ENCODE measurements around the gene GLCE.
A peak's percentile ranks its signal among the peaks of the same experiment; 100 is the strongest.
"Not testable (repeated sequence)": the region's sequence is repeated elsewhere in the genome, so short reads cannot be mapped to it uniquely, and the experiment has no call there.

Gene GLCE

DNA sequence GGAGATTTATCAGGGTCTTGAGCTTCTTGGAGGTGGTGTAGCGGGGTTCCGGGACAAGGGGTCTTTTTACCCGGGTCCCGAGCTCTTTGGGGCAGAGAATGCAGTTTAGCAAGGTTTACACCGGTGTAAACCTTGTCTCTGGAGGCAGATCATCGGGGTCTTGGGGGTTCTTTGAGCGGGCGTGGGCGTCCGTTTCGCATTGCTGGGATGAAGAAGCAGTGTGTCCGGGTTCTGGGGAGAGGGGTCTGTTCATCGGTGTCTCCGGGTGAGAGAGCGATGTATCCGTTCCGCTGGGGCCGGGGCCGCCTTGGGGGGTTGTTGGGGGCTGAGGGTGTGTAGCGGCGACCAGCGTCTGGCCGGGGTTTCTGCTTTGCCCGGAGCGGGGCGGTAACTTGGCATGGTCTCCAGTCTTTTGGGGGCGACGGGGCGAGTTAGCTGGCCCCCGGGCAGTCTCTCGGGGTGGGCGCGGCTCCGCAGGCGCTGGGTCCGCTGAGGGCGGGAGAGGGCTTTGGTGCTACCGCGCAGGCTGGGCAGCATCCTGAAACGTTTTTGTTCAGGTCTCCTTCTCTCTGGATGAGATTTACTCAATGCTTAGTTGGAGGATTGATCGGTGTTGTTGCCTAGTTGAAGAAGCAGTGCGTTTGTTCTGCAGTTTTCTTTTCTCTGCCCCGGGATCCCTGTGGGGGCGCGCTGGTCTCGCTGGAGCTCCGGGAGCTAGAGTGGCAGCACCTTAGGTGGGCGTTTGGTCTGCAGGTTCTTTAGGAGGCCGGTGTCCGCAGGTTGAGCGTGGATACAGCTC lies 843 bp downstream of the GLCE start:
- DNase-seq, result peak; percentile 62

DNA sequence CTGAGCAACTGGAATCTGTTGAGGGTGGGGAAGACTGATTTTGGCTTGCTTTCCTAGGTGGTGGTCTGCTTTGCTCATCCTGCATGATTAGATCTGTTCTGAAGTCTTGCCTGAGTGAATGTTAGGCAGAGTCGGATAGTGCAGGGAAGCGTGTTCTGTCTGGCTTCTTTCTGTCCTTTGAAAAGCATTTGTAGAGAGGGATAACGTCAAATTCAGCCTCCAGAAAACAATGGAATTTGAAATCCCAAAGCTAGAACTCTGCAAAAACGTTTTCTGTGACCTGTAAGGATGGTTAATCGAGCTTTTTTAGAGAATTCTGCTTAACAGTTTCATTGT lies 1.4 kb downstream of the GLCE start:
- no peak for DNase-seq

DNA sequence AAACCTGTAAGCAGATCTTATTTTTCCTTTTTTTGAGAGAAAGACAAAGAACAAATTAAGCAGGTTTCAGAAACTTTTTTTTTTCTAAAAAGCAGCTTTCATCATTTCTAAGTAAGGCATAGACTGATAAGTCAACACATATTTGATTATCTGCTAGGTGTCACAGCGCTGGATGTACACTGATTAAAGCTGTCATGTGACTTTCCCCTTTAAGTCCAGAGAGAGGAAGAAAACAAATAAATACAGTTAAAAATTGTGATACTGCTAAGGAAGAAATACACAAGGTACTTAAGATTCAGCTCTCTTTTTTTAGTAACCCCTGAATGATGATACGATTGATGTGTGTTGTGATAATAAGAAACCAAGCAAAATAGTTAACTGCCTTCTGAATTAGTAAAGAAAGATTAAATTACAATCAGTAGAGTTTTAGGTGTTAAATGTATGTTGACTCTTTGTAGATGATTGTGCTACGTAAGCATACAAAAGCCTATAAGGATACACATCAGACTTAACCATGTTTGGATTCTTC lies 2.8 kb downstream of the GLCE start:
- DNase-seq, result peak; percentile 29

DNA sequence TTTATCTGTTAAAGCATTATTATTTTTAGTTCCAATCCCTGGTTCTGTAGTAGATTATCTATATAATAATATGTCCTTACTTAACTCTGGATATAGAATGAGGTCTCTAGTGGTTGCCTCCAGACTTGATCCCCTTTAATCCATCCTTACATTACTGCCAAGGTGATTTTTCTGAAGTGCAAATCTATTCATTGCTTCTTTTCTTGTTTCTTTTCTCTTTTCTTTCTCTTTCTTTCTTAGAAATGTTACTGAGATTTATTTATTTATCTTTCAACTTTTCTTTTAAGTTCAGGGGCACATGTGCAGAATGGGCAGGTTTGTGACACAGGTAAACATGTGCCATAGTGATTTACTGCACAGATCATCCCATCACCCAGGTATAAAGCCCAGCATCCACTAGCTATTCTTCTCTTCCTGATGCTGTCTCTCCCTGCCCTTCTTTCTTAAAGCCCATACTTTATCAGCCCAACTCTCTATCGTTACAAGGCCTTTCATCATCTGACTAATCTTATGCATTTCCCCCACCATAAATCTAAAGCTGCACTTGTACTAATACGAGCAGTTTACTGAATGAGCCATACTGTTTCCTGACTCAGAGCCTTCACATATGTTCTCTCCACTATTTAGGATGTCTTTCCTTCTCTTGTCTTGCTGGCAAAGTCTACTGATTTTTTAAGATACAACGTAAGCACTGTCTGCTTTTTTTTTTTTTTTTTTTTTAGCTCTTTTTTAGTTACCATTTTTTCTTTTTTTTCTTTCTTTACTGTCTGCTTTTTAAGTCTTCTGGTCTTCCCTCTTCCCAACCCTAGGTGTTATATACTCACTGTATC lies 4.6 kb downstream of the GLCE start:
- DNase-seq, result peak; percentile 80

DNA sequence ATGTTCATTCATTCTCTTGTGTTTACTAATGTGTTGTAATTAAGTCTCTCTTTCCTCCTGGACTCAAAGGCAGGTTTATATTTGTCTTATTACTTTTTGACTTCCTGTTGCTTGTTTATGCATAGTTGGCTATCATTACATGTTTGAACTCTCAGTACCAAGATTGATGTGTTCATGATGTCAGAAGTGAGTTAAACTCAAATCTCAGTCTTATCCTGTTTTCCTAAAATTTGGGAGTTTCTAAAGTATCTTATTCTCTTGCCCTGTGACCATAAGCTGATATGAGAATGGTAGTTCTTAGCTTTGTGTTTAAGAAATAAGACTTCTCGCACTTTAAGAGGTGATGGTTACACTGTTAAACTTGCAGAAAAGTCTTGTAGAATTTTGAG lies 5.2 kb downstream of the GLCE start:
- no peak for DNase-seq

DNA sequence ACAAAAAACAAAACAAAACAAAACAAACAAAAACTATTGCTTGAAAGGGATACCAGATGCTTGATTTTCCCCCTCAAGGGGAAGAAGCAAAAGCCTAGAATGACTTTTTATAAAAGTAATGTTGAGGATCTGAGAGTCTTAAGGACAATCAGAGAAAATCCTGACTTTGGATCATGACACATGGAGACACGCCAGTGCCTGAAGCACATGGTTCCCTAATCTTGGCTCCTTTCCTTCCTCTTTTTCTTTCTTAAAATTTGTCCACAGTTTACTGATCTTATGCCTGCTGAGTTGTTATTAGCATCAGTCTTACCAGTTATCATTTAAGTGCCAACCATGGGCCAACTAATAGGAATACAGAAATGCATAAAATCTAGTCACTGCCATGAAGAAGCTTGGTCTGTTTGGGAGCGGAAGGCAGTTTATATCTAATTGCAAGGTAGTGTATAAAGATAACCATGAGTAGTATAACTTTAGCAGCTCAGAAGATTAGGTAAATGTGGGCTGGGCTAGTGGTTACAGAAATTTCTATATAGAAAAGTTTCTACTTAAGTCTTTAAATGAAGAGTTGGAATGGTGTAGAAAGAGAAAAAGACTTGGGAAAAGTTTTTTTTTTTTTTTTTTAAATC lies 6.9 kb downstream of the GLCE start:
- no peak for DNase-seq

DNA sequence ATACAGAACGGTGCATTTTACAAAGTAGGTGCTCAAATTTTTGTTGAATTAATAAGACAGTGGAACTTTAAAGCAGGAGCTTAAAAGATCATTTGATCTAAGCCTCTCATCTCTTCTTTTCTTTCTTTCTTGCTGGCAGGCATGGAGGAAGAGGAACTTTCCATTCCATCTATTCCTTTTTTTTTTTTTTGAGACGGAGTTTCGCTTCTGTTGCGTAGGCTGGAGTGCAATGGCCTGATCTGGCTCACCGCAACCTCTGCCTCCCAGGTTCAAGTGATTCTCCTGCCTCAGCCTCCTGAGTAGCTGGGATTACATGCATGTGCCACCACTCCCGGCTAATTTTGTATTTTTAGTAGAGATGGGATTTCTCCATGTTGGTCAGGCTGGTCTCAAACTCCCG lies 7.9 kb downstream of the GLCE start:
- DNase-seq, result not testable (repeated sequence)

DNA sequence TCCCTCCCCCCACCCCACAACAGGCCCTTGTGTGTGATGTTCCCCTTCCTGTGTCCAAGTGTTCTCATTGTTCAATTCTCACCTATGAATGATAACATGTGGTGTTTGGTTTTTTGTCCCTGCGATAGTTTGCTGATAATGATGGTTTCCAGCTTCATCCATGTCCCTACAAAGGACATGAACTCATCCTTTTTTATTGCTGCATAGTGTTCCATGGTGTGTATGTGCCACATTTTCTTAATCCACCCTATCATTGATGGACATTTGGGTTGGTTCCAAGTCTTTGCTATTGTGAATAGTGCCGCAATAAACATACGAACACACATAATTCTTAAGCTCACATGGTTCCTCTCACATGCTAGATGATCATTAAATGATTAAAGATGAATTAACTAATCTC lies 9.1 kb downstream of the GLCE start:
- DNase-seq, result not testable (repeated sequence)

DNA sequence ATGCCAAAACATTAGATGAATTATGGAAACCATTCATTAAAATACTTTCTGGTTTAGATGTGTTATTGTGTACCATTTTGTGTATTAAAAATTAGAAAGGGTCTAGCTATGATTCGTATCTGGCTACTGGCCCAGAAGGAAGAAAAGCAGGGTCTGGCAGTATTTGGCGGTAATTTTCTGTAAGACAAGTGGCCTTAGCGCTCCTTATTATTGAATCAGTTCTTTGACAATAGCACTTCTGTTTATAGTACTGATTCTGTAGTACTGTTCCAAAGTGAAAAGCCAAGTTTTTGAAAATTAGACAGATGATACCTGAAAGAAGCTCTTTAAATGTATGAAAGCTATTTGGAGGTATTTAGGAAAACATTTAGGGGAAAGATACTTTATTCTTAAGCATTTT lies 10.2 kb downstream of the GLCE start:
- DNase-seq, result peak; percentile 28

DNA sequence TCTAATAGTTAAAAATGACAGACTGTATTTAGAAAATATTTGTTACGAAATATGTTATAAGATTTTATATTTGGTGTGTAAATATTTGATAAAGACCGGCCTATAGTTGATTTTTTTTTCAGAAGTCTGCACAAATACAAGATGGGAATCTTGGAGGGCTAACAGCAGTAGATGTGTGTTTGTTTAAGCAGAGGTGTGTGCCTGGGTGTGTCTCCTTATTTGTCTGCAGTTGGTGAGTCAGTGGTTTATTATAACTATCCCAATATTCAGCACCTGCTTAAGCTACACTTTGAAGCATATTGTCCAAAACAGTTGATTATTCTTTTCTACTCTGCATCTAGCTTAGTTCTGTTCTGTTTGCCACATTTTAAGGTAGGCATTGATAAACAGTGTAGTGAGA lies 12.4 kb downstream of the GLCE start:
- DNase-seq, result peak; percentile 22

DNA sequence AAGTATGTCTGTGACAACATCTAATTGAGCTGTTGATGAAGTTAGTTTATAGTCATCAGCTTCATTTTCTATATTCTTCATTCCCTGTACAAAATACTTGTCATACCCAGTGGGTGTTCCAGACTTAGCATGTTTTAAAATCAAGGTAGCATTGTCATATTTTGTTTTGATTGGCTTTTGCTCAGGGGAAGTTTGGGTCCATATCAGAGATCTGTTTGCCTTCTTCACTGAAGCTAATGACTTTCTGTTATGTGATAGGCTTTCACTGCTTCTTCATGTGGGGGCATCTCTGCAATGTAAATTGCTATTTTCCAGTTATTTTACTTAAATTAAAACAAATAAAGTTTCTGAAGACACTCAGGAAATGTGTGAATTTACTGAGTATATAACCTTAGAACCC lies 15.1 kb downstream of the GLCE start:
- DNase-seq, result no peak

DNA sequence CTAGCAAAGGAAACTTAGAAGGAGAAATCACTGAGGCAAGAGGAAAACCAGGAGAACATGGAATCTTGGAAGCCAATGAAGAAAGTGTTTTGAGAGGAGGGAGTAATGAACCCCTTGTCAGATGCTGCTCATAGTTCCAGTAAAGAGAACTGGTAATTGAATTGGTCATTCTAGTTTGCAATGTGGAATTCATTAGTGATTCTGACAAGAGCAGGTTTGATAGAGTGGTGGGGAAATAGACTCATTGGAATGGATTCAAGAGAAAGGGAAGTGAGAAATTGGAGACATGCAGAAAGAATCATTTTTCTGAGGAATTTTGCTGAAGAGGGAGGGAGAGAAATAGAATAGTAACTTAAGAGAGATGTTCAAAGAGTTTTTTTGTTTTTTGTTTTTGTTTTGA lies 21.0 kb downstream of the GLCE start:
- no peak for DNase-seq

DNA sequence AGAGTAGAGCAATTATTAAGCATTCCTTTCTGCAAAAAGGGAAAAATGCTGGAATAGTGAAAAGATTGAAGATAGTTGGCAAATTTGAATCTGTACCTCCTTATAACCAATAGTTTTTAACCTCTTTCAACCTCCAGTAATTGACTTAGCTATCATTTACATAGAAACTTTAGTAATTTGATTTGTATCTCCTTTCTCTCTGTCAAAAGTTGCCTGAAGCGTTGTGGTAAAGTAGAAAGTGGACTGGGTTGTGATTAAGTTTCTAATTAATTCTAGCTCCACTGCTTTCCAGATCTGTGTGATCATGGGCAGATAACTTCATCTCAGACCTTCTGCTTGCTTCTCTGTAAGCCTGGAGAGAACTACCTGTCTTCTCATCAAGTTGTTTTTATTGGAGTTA lies 24.8 kb downstream of the GLCE start:
- no peak for DNase-seq

DNA sequence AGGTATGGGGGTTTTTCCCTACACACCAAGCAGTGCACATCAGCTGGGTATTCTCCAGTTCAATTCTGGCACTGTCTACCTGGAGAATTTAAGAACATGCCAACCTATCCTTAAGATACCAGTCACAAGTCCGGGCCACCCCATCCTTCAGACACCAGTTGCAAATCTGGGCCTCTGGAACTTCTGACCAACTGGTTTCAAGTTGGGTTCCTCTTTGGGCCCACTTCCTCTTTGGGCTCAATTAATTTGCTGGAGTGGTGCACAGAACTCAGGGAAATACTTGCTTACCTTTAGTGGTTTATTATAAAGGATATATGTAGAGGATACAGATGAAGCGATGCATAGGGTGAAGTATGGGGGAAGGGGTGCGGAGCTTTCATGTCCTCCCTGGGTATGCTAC lies 25.3 kb downstream of the GLCE start:
- DNase-seq, result no peak

DNA sequence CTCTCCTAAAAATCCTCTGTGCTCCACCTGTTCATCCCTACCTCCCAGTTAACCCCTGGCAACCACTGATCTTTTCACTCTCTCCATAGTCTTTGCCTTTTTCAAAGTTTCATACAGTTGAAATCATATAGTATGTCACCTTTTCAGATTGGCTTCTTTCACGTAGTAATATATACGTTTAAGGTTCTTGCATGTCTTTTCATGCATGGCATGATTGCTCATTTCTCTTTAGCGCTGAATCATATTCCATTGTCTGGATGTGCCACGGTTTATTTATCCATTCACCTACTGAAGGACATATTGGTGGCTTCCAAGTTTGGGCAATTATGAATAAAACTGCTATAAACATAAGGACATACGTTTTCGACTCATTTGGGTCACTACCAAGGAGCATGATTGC lies 28.7 kb downstream of the GLCE start:
- no peak for DNase-seq

DNA sequence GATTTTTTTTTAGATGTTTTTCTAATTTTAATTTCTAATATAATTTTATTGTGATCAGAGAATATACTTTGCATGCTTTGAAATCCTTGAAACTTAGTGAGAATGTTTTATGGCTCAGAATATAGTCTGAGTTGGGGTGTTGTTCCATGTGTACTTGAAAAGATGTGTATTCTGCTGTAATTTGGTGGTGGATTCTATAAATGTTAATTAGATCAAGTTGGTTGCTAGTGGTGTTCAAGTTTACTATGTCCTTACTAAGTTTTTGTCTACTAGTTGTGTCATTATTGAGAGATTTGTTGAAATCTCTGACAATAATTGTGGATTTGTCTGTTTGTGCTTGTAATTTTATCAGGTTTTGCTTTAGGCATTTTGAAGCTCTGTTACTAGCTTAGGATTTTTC lies 29.7 kb downstream of the GLCE start:
- DNase-seq, result no peak

DNA sequence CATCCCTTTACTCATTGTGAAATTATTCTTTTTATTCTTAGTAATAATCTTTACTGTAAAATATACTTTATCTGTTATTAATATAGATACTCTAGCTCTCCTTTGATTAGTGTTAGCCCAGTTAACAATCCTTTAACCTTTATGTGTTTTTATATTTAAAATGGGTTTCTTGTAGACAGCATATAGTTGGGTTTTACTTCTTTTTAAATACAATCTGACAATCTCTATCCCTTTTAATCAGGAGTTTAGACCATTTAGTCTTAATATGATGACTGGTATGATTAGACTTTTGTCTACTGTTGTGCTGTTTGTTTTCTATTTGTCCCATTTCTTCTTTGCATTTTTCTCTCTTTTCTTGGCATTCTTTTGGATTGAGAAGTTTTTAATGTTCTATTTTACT lies 30.1 kb downstream of the GLCE start:
- no peak for DNase-seq

DNA sequence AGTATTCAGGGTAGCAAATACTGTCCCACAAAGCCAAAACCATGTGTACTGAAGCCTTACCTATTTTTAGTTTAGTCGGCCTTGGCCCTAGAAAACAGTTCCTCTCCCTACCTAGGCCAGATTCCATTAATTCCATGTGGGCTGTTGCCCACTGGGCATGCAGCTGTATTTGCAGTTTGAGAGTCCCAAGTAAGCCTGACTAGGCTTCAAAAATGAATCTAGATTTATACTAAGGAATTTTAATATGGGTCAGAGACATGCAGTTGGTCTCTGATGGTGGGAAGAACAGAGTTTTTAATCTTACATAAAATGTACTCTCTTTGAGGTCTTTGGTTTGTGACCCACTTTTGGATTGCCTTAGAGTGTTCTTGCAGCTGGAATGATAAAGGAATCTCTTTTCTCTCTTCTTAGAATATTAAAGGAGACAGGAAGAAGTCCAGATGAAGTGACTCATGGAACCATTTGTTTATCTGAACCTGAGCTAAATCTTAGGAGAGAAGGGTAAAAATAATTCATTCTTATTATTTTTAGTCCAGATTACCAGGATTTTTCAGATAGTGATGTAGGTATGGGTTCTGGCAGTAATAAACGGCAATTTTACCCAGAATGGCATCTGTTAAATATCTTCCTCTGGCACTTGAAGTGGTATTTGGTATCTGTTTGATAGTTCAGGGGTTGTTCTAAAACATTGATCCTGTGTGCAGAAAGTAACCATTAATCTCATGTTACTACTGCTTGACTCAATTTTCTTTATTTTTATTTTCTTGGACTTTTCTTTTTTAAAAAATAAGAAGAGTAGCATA lies 33.8 kb downstream of the GLCE start:
- no peak for DNase-seq

DNA sequence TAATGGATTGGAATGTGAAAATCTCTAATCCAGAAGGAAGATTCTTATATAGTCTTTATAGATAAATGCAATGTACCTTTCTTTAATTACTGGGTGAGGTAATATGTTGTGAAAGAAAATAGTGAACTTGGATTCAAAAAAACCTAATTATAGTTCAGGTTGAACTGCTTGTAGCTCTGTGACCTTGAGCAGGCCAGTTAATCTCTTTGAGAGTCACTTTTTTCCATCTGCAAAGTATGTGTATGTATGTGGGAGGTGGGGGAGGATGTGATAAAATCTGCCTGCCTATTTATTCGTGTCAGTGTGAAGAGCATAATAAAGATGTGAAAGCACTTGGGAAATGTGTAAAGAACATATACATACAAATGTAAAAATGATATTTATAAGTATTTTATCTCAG lies 34.4 kb downstream of the GLCE start:
- DNase-seq, result peak; percentile 17

DNA sequence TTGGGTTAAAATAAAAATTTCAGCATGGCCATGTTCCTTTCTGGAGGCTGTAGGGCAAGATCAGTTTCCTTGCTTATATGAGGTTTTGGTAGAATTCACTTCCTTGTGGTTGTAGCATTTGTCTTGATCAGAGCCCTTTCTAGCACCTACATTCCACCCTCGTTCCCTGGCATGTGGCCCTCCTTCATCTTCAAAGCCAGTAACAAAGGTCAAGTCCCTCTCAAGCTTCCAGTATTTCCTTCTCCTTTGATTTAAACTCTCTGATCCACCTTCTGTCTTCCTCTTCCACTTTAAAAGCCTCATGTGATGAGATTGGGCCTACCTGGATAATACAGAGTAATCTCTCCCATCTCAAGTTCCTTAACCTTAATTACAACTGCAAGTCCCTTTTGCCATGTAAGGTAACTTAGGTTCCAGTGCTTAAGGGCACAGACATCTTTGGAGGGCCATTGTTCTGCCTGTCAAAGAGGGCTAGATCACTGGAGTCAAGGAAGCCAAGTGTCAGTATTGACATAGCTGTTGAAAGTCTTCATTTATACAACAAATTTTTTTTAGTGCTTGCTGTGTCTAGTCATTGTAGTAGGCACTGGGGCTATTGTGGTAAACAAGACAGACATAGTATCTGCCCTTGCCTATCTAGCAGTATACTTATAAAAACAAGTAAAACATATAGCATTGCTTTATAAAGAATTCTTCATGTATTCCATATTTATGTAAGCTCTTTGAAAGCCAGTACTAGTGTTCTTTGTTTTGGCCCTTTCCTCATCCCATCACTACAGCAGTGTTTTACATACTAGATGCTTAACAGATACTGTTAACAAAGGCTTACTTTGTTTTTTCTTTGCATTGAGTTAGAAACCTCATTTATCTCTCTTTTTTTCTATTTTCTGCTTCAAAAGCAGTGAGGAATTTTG lies 40.7 kb downstream of the GLCE start:
- DNase-seq, result peak; percentile 8

DNA sequence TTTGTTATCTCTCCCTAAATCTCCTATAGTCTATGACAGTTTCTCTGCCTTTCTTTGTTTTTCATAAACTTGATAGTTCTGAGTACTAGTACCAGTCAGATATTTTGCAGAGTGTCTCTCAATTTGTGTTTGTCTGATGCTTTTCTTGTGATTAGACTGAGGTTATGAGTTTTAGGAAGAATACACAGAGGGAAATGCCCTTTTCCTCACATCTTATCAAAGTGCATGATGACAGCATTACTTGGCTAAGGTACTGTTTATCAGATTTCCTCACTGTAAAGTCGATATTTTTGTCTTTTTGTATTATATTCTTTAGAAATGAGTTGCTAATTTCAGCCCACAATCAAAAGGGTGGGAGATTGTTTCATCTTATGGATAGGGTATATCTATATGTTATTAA lies 45.6 kb downstream of the GLCE start:
- DNase-seq, result no peak

DNA sequence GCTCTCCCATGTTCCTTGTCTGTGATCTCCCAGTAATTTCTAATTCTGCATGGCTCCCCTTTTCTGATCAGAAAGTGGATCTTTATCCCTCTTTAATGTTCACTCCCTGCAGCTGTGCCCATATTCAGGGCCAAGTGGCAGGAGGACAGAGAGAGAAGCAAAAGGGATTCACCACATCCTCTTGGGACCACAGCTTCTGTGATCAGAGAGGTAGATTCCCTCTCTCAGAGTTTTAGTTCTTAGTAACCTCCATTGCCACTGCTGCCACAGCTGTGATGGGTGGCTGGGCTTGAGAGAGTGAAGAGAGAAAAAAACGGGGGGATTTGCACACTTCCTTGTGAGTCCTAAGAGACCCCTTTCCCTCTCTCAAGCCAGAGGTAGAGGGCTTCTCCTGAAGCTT lies 49.2 kb downstream of the GLCE start:
- peak; percentile 9 for DNase-seq

Measured in NCI-H82 (cell line).